Astrocyte of the cerebellum (primary cell): ENCODE results near the gene ANP32A.

Experiments
- DNase-seq: peaks from one replicate; pipeline ENCODE4 v3.0.0-alpha.2; 2011; ENCODE audit warnings: low read depth
- H3K4me3 ChIP-seq: 2 replicates; pipeline ENCODE4 v1.5.1; 2011; ENCODE audit warnings: mild to moderate bottlenecking, low read depth, low read length, moderate library complexity
- in situ Hi-C: cut with HindIII; loops from 2 replicates; pipeline ENCODE4 v1.10.0; 2017; ENCODE audit warnings: low sequenced_read_pairs
- TF ChIP-seq, protein P1 (sequence below): IDR thresholded peaks from 2 replicates; pipeline ENCODE4 v1.5.1; 2012; ENCODE audit warnings: low read length, low read depth, moderate library complexity, mild to moderate bottlenecking; ENCODE audit errors: missing control alignments

Gene ANP32A

GRCh38 chr15:68809517-68809916 is 11.2 kb downstream of the ANP32A start:
- TF ChIP-seq, protein P1, sequence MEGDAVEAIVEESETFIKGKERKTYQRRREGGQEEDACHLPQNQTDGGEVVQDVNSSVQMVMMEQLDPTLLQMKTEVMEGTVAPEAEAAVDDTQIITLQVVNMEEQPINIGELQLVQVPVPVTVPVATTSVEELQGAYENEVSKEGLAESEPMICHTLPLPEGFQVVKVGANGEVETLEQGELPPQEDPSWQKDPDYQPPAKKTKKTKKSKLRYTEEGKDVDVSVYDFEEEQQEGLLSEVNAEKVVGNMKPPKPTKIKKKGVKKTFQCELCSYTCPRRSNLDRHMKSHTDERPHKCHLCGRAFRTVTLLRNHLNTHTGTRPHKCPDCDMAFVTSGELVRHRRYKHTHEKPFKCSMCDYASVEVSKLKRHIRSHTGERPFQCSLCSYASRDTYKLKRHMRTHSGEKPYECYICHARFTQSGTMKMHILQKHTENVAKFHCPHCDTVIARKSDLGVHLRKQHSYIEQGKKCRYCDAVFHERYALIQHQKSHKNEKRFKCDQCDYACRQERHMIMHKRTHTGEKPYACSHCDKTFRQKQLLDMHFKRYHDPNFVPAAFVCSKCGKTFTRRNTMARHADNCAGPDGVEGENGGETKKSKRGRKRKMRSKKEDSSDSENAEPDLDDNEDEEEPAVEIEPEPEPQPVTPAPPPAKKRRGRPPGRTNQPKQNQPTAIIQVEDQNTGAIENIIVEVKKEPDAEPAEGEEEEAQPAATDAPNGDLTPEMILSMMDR, result no peak
- H3K4me3 ChIP-seq, result no peak overlapping the region
- no peak for DNase-seq
- in situ Hi-C loops, result no loop called here

GRCh38 chr15:68808770-68809169 is 11.9 kb downstream of the ANP32A start:
- TF ChIP-seq, protein P1, result no peak
- H3K4me3 ChIP-seq, result no peak overlapping the region
- in situ Hi-C loops, result no loop called here
- no peak for DNase-seq

DNA sequence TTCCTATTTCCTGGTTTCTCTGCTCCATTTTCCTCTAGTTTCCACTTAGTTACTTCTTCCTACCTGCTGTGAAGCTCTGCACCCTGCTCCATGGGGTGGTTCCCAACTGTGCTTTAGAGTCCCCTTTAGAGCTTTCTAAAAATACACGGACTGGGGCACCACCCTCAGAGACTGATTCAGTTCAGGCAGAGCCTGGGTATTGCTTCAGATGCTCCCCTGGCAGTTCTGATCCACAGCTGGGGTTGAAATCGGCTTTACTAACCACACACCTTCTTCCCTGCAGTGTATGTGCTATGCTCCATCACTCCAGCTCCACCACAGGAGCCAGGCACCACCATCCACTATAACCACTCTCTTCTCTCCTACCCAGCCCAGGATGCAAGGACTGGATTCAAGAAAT is 12.6 kb downstream of the ANP32A start:
- H3K4me3 ChIP-seq, result no peak overlapping the region
- TF ChIP-seq, protein P1, result no peak
- in situ Hi-C loops, result no loop called here
- no peak for DNase-seq

DNA sequence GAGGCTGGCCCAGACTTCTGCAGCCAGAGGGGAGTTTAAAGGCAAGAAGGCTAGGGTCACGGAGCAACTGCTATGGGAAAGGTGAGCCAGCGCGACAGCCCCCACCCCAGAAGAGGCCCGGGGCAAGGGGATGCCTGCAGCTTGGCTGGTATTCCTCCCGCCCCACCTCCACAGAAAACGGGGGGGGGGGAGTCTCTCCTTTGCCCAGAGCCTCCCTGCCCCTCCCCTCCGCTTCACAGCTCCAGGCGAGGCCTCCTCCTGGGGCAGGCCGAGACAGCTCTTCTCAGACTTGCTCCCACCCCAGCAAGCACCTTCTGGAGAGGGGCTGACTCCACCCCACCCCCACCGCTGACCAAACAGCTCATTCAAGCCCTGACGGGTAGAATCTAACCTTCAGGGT is 13.4 kb downstream of the ANP32A start:
- no peak for DNase-seq
- in situ Hi-C loops, result no loop called here
- no peak overlapping the region for H3K4me3 ChIP-seq
- TF ChIP-seq, protein P1, result no peak

DNA sequence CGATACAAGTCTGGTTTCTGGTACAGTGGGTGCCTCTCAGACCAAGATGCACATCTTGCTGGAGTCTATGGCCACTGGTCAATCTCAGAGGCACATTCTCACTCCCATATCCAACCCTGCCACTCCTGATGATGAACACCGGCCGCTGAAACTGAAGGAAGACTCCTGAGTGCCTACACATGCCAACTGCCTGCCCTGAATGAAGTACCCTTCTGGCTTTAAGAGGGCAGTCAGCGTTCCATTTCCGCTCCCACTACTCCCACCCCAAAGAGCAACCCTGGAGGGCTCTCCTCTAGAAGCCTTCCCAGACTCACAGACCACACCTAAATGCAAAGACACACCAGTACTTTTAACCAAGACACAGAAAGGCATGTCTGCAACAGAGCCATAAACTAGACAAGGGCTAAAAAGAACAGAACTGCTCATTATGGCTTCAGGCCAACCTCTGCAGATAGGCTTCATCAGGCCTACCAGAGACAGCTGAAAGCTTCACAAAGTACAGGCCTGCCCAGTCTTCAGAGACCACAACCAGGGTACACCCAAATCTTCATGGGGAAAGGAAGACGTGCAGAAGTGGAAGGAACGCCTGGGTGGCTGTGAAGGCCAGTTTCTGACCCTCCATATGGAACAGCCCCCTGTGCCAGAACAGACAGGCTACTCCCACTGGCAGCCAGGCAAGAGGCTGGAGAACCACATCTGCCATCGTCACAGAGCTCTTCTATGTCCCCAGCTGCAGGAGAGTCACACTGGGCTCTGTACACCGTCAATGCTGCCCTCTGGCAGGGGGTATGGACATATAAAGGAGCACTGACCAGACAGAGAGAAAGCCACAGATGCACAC is 14.3 kb downstream of the ANP32A start:
- H3K4me3 ChIP-seq, result no peak overlapping the region
- TF ChIP-seq, protein P1, result no peak
- DNase-seq, result no peak
- in situ Hi-C loops, result no loop called here

DNA sequence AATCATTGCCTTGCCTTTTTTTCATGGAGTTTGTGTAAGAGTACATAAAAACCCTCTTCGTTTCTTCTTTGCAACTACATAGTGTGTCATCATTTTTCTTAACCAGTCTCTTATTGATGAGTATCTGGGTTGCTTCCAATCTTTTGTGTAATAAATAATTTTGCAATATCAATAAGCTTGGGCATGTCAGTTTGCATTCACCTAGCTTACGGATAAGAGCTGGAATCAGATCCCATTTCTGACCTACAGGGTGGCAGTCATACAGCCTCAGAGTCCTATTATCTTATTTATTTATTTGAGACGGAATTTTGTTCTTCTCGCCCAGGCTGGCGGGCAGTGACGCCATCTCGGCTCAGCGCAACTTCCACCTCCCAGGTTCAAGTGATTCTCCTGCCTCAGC is 18.3 kb downstream of the ANP32A start:
- H3K4me3 ChIP-seq, result no peak overlapping the region
- TF ChIP-seq, protein P1, result no peak
- DNase-seq, result no peak
- in situ Hi-C loops, result no loop called here
